IPS DF 4.7 (cell line): Measurements from ENCODE around the gene GRB14.
"Not testable (repeated sequence)": the region's sequence is repeated elsewhere in the genome, so short reads cannot be mapped to it uniquely, and the experiment has no call there.

Experiments used
- DNase-seq: peaks from one replicate; pipeline ENCODE4 v3.0.0-alpha.2; 2013; ENCODE audit warnings: low spot score; ENCODE audit errors: extremely low read depth

The GRB14 gene

GRCh38 chr2:164496881-164497280 lies 124.4 kb downstream of the GRB14 start:
- no peak for DNase-seq

- DNase-seq = no peak
Measured at GRCh38 chr2:164496421-164496820, 124.9 kb downstream of the GRB14 start.

GRCh38 chr2:164495491-164496223 lies 125.6 kb downstream of the GRB14 start:
- peak; percentile 7 for DNase-seq

- DNase-seq = no peak
Measured at GRCh38 chr2:164485541-164485940, 135.7 kb downstream of the GRB14 start.

GRCh38 chr2:164479460-164479859 lies 141.8 kb downstream of the GRB14 start:
- no peak for DNase-seq

GRCh38 chr2:164478205-164478604 lies 143.1 kb downstream of the GRB14 start:
- DNase-seq = no peak

- no peak for DNase-seq
Measured at GRCh38 chr2:164474873-164475272, 146.4 kb downstream of the GRB14 start.

- DNase-seq = no peak
Measured at GRCh38 chr2:164473021-164473420, 148.3 kb downstream of the GRB14 start.

- DNase-seq = not testable (repeated sequence)
Measured at GRCh38 chr2:164465047-164465446, 156.2 kb downstream of the GRB14 start.

- no peak for DNase-seq
Measured at GRCh38 chr2:164464376-164464775, 156.9 kb downstream of the GRB14 start.

- DNase-seq = no peak
Measured at GRCh38 chr2:164458792-164459191, 162.5 kb downstream of the GRB14 start.

- no peak for DNase-seq
Measured at GRCh38 chr2:164457271-164457670, 164.0 kb downstream of the GRB14 start.

- DNase-seq = no peak
Measured at GRCh38 chr2:164456619-164457018, 164.7 kb downstream of the GRB14 start.

- DNase-seq = no peak
Measured at GRCh38 chr2:164453656-164454305, 167.5 kb downstream of the GRB14 start.

- DNase-seq = no peak
Measured at GRCh38 chr2:164450278-164450677, 171.0 kb downstream of the GRB14 start.

GRCh38 chr2:164449706-164450105 lies 171.6 kb downstream of the GRB14 start:
- DNase-seq = no peak

- no peak for DNase-seq
Measured at GRCh38 chr2:164447660-164448059, 173.6 kb downstream of the GRB14 start.
